Large intestine (tissue), 3 donors: Measurements from ENCODE around the gene HDAC11. TPM values are rescaled to one million over a fixed set of nuclear protein-coding genes. Genes with fewer than 3 reads are reported as not detected.

Experiments
- DNase-seq, 2 donors: peaks; one replicate each; pipeline versions ENCODE4 v3.0.0 to v3.0.0-alpha.2; 2013
- H3K27ac ChIP-seq: one replicate; pipeline ENCODE4 v1.5.1; 2013; ENCODE audit warnings: low read length
- H3K27me3 ChIP-seq: 2 replicates; pipeline ENCODE4 v1.6.1; 2013; ENCODE audit warnings: low read length; ENCODE audit not compliant: control insufficient read depth, insufficient read depth
- H3K36me3 ChIP-seq: 2 replicates; pipeline ENCODE4 v1.6.1; 2013; ENCODE audit warnings: low read length; ENCODE audit not compliant: control insufficient read depth, insufficient read depth
- H3K4me1 ChIP-seq: one replicate; pipeline ENCODE4 v1.6.1; 2013; ENCODE audit warnings: low read length; ENCODE audit not compliant: control insufficient read depth, insufficient read depth
- H3K4me3 ChIP-seq: one replicate; pipeline ENCODE4 v1.5.1; 2013; ENCODE audit warnings: low read length
- H3K9me3 ChIP-seq: one replicate; pipeline ENCODE4 v1.6.1; 2013; ENCODE audit warnings: mild to moderate bottlenecking, low read depth, low read length, moderate library complexity; ENCODE audit not compliant: control insufficient read depth
- WGBS: methylation state at CpG from one replicate; pipeline ENCODE4 v1.1.5; 2013; ENCODE audit warnings: low lambda C conversion rate; ENCODE audit not compliant: insufficient coverage; 5-methylcytosine and 5-hydroxymethylcytosine counted together
- polyA plus RNA-seq: library from polyadenylated mRNA; unstranded; fragments of 120-200 nt; gene quantifications from one replicate; pipeline ENCODE4 v1.2.1, GENCODE V29; 2013

The HDAC11 gene
- polyA plus RNA-seq, 1 donor = 16.7 TPM

- Histone ChIP-seq H3K4me1 (no peaks in the 10 kb centered on the region), H3K36me3 (no peaks in the 10 kb centered on the region), H3K9me3 (no peaks in the 10 kb centered on the region), H3K27me3 (no peaks in the 10 kb centered on the region), H3K4me3 (no peak overlapping the region), H3K27ac (no peak overlapping the region)
- DNase-seq = no peak
- no CpG with 5 or more reads among the region's 6 CpGs for WGBS
These were observed 57.8 kb downstream of the HDAC11 start for GRCh38 chr3:13537909-13538296.

DNA sequence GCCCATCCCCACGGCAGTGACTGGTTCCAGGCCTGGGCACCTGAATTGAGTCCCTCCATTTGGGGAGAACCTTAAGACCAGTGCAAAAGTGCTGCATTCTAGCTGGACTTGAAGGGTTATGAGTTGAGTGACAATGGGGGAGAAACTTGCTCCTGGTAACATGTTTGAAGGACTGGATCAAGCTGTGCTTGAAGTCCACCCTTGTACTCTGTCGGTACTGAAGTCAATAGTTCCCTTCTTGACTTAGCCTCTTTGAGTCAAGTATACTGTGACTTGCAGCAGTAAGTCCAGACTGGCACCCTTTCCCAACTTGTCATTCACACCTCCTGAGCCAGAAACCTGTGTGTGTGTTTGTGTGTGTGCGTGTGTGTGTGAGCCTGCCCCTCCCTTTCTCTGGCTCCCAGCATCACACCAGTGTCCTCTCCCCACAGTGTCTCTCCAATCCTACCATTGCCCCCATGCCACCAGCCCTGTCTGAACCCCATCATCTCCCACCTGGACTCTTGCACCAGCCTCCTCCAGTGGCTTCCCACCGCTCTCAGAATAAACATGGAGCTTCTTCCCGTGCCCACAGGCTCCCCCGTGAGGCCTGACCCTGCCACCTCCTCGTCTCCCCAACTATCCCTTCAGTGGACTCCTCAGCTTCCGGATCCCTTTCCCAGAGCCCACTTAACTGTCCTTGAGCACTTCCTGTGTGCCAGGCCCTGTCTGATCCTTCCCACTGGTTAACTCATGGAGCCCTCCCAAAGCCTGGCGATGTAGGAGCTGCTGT lies 58.6 kb downstream of the HDAC11 start:
- Histone ChIP-seq H3K4me3 (no peak overlapping the region), H3K27ac (no peak overlapping the region), H3K27me3 (peaks cover 3% of the 10 kb centered on the region), H3K9me3 (no peaks in the 10 kb centered on the region), H3K36me3 (no peaks in the 10 kb centered on the region), H3K4me1 (no peaks in the 10 kb centered on the region)
- DNase-seq = no peak
- WGBS = no CpG with 5 or more reads among the region's 9 CpGs

DNA sequence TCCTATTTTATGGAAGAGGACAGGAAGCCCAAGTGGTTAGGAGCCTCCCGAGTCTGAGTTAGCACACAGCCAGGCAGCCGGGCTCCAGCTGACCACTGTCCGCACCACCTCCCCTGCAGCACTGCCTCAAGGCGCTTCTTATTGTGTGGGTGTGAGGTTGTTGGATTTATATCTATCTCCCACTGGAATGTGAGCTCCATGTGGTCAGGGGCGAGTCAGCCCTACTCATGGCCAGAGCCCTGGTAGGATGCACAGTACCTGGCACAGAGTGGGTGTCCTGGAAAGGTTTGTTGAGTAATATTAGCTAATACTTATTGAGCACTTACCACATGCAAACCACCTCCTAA lies 59.2 kb downstream of the HDAC11 start:
- H3K9me3 ChIP-seq = no peaks in the 10 kb centered on the region
- no peaks in the 10 kb centered on the region for H3K4me1 ChIP-seq
- WGBS = no CpG with 5 or more reads among the region's 5 CpGs
- no peaks in the 10 kb centered on the region for H3K36me3 ChIP-seq
- peaks cover 5% of the 10 kb centered on the region for H3K27me3 ChIP-seq
- DNase-seq = no peak
- H3K4me3 ChIP-seq = no peak overlapping the region
- H3K27ac ChIP-seq = no peak overlapping the region

- Histone ChIP-seq H3K27me3 (peaks cover 7% of the 10 kb centered on the region), H3K9me3 (no peaks in the 10 kb centered on the region), H3K27ac (no peak overlapping the region), H3K4me1 (no peaks in the 10 kb centered on the region), H3K4me3 (no peak overlapping the region), H3K36me3 (no peaks in the 10 kb centered on the region)
- no CpG with 5 or more reads among the region's 8 CpGs for WGBS
- no peak for DNase-seq
These were observed 59.6 kb downstream of the HDAC11 start for GRCh38 chr3:13539671-13540070.

DNA sequence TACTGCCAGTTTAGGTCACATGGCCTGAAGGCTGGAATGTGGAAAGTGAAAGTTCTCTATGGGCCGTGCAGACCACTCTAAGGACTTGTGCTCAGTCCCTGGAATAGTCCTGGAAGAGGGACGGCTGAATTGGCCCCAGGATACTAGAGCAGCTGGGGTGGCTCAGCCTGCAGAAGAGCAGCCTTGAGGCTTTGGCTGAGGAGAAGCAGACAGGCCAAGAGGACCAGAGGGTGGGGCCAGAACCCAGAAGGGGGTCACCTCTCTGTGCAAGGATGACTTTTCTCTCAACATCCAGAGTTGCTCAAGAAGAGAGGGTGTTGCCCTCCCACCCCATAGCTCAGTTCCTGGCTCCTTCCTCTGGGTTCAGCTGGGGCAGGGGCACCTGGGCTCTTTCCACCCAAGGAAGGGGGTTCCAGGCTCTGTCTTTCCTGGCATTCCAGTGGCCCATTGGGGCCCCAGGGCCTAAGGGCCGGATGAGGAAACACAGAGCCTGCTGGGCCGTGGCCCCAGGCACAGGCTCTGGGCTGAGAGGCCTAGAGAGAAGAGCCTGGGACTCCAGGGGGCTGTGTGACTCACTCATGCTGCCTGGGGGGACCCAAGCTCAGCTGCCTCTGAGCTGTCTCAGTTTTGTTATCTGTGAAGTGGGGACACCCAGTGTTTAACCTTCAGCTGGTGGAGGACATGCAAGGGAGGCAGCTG lies 60.3 kb downstream of the HDAC11 start:
- no peaks in the 10 kb centered on the region for H3K9me3 ChIP-seq
- H3K4me3 ChIP-seq = no peak overlapping the region
- no peaks in the 10 kb centered on the region for H3K36me3 ChIP-seq
- H3K27ac ChIP-seq = no peak overlapping the region
- no peak for DNase-seq
- H3K4me1 ChIP-seq = no peaks in the 10 kb centered on the region
- H3K27me3 ChIP-seq = peaks cover 7% of the 10 kb centered on the region
- WGBS = no CpG with 5 or more reads among the region's 4 CpGs

DNA sequence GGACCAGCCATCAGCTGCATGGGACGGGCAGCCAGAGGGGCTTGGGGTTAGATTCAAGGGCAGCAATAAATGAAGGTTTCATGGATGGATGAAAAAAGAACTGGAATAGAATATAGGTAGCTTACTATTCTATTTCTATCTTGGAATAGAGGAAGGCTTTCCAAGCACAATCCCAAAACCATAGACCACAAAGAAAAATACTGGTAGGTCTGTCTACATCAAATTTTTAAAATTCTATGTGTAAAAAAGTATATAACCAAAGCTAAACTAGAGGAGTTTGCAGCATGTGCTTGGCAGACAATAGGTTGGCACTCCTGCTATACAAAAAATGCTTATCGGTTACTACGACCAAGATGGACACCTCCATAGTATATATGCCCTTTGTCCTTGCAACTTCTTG lies 61.6 kb downstream of the HDAC11 start:
- H3K4me1 ChIP-seq = no peaks in the 10 kb centered on the region
- no peaks in the 10 kb centered on the region for H3K9me3 ChIP-seq
- DNase-seq = no peak
- no peaks in the 10 kb centered on the region for H3K36me3 ChIP-seq
- WGBS = 64% methylated on average over 2 of the region's 3 CpGs
- no peak overlapping the region for H3K4me3 ChIP-seq
- H3K27me3 ChIP-seq = peaks cover 14% of the 10 kb centered on the region
- H3K27ac ChIP-seq = no peak overlapping the region

- Histone ChIP-seq H3K4me1 (no peaks in the 10 kb centered on the region), H3K4me3 (no peak overlapping the region), H3K9me3 (no peaks in the 10 kb centered on the region), H3K27me3 (peaks cover 17% of the 10 kb centered on the region), H3K36me3 (no peaks in the 10 kb centered on the region), H3K27ac (no peak overlapping the region)
- 80% methylated on average over 1 of the region's 3 CpGs for WGBS
- DNase-seq = no peak
These were observed 62.0 kb downstream of the HDAC11 start for GRCh38 chr3:13542142-13542541.

DNA sequence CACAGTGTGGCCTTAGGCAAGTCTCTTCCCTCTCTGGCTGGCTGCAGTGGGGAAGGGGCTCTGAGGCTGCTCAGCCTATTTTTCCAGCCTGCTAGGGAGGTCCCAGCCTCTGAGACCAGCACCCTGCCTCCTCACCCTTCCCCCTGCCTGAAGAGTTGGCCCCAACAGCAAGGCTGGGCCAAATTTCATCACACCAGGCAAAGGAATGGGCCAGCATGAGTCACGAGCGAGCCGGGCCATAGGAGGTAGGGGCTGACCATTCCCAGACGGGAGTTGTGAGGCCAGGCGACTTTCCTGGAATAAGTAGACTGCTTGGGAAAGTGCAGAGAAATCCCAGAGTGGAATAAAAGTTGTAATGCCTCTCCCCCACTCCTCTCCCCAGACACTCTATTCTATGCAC lies 63.1 kb downstream of the HDAC11 start:
- DNase-seq = no peak
- H3K27me3 ChIP-seq = peaks cover 25% of the 10 kb centered on the region
- H3K9me3 ChIP-seq = no peaks in the 10 kb centered on the region
- no peak overlapping the region for H3K4me3 ChIP-seq
- H3K36me3 ChIP-seq = no peaks in the 10 kb centered on the region
- no peaks in the 10 kb centered on the region for H3K4me1 ChIP-seq
- no peak overlapping the region for H3K27ac ChIP-seq
- WGBS = no CpG with 5 or more reads among the region's 5 CpGs

- WGBS = no CpG with 5 or more reads among the region's 6 CpGs
- Histone ChIP-seq H3K4me3 (no peak overlapping the region), H3K36me3 (no peaks in the 10 kb centered on the region), H3K27ac (no peak overlapping the region), H3K4me1 (no peaks in the 10 kb centered on the region), H3K9me3 (no peaks in the 10 kb centered on the region), H3K27me3 (peaks cover 31% of the 10 kb centered on the region)
- DNase-seq = no peak
These were observed 64.3 kb downstream of the HDAC11 start for GRCh38 chr3:13544293-13544831.

GRCh38 chr3:13544951-13545651 lies 65.0 kb downstream of the HDAC11 start:
- Histone ChIP-seq H3K36me3 (no peaks in the 10 kb centered on the region), H3K4me3 (no peak overlapping the region), H3K27ac (no peak overlapping the region), H3K27me3 (peaks cover 38% of the 10 kb centered on the region), H3K4me1 (no peaks in the 10 kb centered on the region), H3K9me3 (no peaks in the 10 kb centered on the region)
- WGBS = 100% methylated on average over 1 of the region's 9 CpGs
- DNase-seq = no peak
